Frontal cortex (tissue), 4 donors: ENCODE data around the gene PTPRR. TPM values are rescaled to one million over a fixed set of nuclear protein-coding genes. Genes with fewer than 3 reads are reported as not detected.
"Not testable (repeated sequence)": the region's sequence is repeated elsewhere in the genome, so short reads cannot be mapped to it uniquely, and the experiment has no call there.

ENCODE experiments used
- DNase-seq, 2 donors: peaks; one replicate each; pipeline ENCODE4 v3.0.0; 2012; ENCODE audit warnings: low spot score in 2 of 2
- FAIRE-seq: peaks from 2 replicates; lab custom pipeline; 2012; peaks lifted over from hg19 to GRCh38; lab: Jason Lieb, UNC
- total RNA-seq: library from RNA; depleted of rRNA; stranded (reverse); fragments of >200 nt; gene quantifications from one replicate; pipeline ENCODE4 v1.2.3, GENCODE V29; 2014
- donor health status: control.
- donor health status: control.
- donor health status: control.

PTPRR gene
- total RNA-seq, 1 donor from 2014 or later: 16.7 TPM

DNA sequence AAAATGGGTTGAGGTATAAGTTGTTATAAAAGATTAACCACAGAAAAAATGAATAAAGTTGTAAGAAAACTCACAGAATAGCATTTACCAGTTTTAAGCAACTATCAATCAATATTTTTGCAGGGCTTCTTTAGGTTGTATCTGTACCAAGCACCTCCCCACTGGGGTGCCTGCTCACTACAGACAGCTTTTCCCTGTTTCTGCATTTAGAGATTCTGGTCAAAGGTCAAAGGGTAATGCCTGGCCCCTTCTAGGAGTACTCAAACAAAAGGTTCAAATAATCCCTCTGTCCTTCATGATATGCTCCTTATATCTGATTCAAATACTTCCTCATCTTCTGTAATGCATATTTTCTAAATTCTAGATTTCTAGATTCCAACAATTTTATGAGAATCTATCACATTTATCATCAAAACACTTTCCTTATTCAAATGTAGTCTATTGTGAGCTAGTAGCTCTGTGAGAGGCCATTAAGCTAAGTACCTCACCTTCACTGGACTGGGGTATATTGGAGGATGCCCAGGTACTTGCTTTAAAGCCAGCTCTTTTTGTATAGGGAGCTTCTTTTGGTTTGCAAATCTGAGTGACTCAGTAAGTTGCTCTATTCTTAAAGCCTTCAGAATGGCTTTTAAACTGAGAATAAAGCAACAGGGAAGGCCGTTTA is 162.6 kb downstream of the PTPRR start:
- no peak for DNase-seq
- FAIRE-seq: no peak

DNA sequence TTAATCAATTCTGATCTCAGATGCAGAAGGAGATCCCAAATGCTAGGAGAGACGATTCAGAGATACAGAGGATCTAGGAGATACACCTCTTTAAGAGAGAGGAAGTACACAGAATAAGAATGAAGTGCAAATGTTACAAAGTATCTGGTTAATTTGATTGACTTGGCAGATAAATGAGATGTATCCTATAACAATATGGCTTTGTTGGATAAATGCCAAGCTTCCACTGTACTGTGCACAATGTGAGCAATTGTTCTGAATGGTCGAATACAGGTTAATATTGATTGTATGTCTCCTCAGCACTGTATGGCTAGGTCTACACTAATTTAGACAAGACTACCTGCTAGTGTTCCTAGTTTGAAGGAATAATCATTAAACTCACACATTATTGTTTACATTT is 163.7 kb downstream of the PTPRR start:
- no peak for DNase-seq
- no peak for FAIRE-seq

DNA sequence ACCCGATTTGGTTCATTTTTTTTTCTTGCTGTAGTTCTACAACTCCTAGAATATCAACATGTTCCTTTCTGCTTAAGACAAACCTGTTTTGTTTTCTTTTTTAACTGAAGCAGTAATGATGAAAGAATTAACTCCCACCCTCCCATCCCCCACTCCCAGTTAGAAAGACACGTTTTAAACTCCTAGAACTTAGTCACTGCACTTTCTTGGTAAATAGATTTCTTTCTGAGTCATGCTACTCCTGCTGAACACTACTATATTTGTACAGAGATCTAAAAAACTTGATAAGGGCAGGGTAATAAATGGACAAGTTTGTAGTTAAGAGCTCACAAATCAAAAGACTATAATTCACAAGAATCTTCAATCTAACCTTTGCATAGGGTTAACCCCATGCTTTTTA is 164.4 kb downstream of the PTPRR start:
- no peak for FAIRE-seq
- no peak for DNase-seq

DNA sequence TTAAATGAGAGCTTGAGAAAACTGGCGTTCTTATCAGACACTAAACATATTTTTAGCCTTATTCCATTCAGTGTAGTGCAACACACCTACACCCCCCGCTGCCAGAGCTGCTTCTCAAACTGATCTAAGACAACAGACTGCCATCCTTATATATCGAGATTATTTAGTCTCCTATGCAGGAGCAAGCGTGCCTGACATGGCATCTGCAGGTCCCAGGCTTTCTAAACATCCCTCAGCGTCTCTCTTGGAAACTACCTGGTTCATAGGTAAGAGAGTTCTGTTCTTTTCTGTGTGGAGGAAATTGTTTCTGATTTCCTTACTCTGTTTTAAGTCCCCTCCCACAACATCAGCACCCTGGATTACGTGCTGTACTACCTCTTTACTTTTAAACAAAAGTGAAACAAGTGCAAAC is 166.2 kb downstream of the PTPRR start:
- FAIRE-seq (no peak), DNase-seq (no peak)

DNA sequence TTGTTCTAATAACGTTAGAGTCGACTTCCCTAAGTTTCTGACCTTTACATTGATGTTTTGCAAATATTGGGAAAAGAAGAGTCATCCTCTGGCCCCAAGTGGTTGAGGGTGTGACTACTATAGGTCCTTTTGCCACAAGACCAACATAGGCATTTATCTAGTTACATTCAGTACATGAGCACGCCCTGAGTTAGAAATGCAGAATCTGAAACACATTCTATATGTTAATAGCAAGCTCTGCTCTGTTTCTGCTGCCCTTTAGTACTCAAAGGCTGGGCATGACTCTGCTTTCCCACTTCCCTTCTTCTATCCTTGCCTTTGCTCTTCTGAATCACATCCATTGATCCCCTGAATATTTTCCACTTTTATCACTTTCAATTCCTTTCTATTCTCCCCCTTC is 168.2 kb downstream of the PTPRR start:
- DNase-seq: no peak
- no peak for FAIRE-seq

DNA sequence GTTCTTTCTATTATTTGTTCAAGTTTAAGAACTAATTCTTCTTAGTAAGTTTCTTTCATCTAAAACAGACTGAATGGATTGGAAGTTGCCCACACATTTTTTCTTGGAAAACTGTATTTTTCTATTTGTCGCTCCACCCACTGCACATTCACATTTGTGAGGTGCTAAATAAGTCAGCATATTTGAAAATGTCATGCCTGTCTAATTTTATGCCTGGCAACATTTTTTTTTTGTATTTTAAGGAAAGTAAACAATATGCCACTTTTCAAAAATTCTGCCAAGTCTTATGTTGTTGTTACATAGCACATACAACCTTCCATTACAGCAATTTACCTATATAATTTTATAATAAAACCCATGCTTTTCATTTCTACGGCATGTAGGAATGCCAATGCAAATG is 170.6 kb downstream of the PTPRR start:
- DNase-seq: no peak

DNA sequence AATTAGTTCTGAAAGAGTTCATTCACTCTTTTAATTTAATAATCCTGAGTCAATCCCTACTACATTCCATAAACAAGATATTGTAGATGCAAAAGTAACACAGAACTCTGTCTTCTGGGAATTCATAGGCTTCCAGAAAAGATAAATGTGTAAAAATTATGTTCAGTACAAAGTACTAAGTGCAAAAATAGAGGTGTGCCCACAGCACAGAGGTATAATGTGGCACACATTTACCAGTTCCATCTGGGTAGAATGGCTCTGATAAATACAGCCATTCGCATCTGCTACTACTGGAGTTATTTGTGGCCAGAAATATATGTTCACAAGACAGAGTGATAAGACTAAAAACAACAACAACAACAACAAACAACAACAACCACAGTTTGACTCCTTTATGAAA is 171.7 kb downstream of the PTPRR start:
- FAIRE-seq (no peak), DNase-seq (no peak)

More for the DNA sequence above, 170.6 kb downstream of the PTPRR start:
- FAIRE-seq: no peak

DNA sequence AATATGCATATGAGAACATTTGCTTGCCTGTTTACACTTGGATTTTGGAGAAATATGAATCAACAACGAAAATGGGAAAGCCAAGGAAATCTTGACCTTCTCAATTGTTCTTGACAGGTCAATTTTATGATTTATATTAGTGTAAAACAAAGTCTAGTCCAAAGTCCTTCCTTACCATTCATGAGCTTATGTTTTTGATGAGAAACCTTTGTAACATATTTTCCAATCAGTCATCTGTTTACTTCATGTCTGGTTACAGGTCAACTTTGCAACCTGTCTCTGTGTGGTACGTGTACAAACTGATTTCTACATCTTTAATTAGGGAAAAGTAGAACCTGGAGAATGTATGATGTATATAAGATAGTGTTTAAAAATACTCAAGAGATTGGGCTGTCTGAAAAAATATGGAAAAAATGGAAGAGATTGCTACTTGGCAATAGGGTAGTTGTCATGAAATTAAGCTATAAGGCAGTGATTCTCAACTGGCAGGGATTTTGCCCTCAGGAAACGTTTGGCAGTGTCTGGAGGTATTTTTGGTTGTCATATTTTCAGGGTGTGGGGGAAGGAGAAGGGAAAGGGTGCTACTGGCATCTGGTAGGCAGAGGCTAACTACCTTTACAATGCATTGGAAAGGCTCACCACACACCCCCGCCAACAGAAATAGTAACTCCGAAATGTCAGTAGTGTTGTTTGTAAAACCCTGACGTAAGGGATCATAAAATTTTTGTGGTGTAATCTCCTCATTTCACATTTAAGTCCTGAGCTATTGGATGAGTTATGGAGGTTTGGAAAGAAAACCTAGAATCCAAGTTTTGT is 172.9 kb downstream of the PTPRR start:
- FAIRE-seq (no peak), DNase-seq (no peak)

DNA sequence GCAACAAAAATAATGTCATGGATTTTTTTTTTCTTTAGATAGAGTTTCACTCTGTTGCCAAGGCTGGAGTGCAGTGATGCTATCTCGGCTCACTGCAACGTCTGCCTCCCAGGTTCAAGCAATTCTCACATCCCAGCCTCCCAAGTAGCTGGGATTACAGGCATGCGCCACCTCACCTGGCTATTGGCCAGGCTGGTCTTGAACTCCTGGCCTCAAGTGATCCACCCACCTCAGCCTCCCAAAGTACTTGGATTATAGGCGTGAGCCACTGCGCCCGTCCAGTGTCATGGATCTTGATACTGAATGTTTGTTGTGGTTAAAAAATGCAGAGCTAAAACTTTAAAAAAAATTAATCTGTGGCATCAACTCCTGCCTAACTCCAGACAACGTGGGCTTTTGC is 175.5 kb downstream of the PTPRR start:
- DNase-seq (no peak), FAIRE-seq (no peak)

DNA sequence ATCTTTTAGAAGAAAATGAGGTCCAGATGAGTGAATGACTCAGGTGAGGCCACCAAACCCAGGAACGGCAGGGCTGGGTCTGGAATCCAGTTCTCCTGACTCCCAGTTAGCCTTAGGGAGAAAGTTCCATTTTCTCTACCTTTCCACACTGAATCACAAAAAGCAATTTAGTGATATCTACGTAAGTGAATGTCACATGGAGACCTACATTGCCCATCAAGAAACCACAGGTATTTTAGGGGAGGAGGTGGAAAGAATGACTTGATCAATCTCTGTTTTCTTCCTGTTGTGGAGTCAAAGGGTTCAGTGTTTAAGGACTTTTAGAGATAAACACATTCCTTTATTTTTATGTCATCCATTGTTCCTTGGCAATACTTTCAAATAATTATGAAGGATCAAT is 176.4 kb downstream of the PTPRR start:
- FAIRE-seq (no peak), DNase-seq (no peak)

DNA sequence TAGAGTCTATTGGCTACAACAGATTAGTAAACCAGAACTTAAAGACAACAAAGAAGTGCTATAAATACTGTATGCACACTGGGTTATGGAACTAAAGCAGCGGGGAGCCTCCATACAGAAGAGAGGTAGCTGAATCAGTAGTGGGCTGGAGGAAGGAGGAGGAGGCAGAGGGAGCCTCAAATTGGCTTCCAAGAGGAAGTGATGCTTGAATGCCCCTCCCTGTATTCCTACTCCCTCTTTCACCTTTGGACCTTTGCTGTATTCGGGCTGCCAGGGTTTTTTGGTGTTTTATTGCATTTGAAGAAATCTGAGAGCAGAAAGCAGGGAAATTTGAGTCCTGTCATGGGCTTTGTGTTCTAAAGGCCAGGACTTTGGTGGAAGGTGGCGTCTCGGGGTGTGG is 179.3 kb downstream of the PTPRR start:
- DNase-seq: no peak
- no peak for FAIRE-seq

DNA sequence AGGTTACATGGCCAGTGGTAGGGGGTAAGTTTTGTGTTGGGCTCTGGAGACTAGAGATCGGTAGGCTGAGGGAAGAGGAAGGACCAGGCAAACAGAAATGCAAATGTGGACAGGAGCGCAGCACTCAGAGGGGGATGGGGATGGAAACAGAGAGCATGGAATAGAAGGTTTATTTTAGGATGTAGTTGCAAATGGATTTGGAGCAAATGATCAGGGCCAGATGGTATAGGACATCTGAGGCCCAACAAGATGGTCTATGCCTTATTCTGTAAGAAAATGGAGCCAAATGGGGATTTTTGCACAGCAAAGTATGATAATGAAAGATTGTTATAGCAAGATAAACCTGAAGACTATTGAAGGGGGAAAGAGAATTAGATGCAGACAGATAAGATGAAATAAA is 180.8 kb downstream of the PTPRR start:
- DNase-seq (no peak), FAIRE-seq (no peak)

DNA sequence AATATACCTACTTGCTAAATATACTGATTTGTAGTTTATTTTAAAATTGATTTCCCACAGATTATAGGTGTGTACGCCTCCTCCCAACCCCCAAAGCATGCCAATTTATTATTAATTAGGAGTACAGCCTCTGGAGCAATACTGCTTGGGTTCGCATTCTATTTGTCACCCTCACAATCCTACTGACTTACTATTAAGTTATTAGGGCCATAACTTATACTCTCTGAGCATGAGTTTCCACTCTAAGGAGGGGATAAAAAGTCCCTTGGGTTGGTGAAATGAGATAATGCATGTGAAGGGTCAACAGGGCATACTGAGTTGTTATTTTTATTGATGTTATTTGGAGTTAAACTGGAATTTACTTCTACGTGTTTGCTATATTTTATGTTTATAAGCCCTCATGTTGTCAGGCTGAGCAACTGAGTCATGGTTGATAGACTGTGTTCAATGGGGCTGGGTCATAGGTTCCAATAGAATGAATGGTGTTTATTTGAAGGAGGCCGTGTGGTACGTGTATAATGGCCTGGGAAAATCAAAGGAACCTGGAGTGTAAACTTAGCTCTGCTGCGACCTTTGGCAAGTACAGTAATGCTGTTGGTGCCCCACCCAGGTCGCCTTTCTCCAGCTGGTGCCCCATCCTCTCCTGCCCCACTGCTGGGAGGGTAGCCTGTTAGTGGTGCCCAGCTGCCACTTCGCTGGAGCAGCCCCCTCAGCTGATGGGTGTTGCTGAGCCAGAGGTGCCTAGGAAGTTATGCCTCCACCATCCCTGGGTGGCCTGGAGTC is 184.0 kb downstream of the PTPRR start:
- no peak for FAIRE-seq
- no peak for DNase-seq

DNA sequence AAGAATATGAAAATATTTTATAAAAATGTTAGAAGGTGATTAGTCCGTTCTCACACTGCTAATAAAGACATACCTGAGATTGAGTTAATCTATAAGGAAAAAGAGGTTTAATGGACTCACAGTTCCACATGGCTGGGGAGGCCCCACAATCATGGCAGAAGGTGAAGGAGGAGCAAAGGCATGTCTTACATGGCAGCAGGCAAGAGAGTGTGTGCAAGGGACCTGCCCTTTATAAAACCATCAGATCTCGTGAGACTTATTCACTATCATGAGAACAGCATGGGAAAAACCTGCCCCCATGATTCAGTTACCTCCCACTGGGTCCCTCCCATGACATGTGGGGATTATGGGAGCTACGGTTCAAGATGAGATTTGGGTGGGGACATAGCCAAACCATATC is 185.3 kb downstream of the PTPRR start:
- not testable (repeated sequence) for DNase-seq, FAIRE-seq

DNA sequence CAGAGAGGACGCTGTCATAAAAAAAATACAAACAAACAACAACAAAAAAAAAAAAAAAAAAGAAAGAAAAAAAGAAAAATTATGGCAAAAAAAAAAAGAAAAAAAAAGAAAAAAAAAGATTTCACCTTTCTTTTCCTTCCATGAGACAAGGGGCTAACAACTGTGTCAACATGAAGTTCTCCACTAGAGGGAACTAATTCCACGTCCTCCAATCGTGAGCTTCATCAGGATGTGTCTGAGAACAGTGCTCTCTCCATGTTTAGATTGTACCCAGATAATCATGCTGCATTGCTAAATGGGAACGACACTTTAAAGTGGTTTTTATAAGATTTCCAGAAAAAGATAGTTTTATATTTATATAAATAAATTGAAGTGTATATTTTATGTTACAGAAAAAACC is 187.2 kb downstream of the PTPRR start:
- FAIRE-seq: peak; percentile 98
- peak; percentile 27 to 58 for DNase-seq

DNA sequence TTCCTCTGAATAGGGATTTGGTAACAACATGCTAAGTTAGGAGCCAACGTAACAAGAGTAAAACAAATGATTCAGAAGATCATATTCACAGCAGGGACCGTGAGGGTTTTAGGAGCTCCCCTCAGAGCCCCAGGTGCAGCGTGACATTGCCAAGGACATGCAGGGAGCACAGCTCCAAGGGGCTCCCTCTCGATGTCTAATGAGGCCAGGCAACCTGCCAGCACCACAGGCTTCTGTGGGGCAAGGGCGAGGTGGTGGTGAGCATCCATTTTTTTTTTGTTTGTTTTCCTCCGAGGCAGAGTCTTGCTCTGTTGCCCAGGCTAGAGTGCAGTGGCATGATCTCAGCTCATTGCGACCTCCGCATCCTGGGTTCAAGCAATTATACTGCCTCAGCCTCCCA is 188.3 kb downstream of the PTPRR start:
- no peak for FAIRE-seq
- DNase-seq: no peak

DNA sequence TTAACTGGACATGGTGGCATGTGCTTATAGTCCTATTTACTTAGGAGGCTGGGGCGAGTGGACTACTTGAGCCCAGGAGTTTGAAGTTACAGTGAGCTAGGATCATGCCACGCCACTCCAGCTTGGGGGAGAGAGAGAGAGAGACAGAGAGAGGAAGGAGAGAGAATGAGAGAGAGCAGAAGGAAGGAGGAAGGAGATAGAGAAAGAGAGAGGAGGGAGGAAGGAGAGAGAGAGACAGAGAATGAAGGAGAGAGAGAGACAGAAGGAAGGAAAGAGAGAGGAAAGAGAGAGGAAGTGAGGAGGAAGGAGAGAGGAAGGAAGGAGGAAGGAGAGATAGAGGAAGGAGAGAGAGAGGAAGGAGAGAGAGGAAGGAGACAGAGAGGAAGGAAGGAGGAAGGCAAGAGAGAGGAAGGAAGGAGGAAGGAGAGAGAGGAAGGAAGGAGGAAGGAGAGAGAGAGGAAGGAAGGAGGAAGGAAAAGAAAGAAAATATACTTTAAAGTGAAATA is 189.8 kb downstream of the PTPRR start:
- no peak for FAIRE-seq
- no peak for DNase-seq

DNA sequence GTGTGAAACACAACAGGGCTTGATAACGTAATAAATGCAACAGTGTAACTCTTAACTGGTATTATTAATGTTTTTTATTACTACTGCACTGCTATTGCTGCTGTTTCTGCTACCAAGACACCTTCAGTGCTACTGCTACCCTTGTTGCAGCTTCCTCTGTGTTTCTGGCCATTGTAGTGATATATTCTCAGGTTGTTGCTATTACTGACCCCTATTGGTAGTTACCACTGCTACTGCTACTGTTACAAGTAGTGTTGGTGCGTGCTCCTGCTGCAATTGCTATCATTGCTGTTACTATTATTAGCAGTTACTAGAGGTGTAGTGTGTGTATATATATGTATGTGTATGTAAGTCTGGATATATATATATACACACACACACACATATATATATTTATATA is 196.1 kb downstream of the PTPRR start:
- FAIRE-seq (no peak), DNase-seq (no peak)

DNA sequence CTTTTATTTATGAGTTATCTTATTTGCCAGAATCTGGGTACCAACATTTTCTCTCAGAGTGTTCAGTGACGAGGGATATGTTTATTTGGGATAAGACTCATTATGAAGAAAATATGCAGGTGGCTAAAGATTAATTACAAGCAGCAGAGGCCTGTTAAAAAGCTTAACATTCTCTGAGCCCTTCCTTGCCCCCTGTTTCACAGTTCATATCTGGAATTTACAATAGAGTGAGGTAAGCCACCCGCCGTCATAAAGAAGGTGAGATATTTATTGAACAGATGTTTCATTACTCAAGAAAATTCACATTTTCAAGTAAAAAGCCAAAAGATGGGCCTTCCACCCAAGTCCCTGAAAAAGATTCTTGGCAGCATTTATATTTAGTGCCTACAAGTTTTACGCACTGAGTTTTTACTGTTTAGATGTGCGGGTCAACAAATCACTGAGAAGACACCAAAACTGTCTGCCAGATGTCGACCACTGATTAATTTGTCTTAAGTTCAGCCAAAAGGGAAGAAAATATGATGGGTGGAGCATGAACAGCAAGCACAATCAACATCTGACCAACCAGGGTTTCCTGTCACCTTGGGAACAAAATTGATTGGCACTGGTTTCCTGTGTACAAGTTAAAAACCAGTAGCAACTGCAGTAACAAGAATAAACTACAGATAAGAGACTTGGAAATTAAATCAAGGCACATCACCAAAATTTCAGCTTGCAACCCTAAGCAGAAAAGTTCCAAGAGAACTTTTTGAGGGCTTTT is 197.8 kb downstream of the PTPRR start:
- DNase-seq (no peak), FAIRE-seq (no peak)
